K562 (cell line): ENCODE results near the gene SNTG2. TPM values are rescaled to one million over a fixed set of nuclear protein-coding genes. Genes with fewer than 3 reads are reported as not detected.

Experiments used
- BRF1 ChIP-seq: IDR thresholded peaks from 3 replicates; pipeline ENCODE4 v1.6.1; 2011; ENCODE audit warnings: borderline replicate concordance, mild to moderate bottlenecking; ENCODE audit not compliant: insufficient read length; ENCODE audit errors: extremely low read depth
- DDX20 ChIP-seq: fragments of 450-650 bp; IDR thresholded peaks from 2 replicates; pipeline ENCODE4 v1.6.1; 2016; ENCODE audit warnings: missing genetic modification characterization, low read depth, mild to moderate bottlenecking, missing compliant biosample characterization, moderate library complexity
- HINFP ChIP-seq: fragments of 450-650 bp; conservative IDR thresholded peaks from 2 replicates; pipeline ENCODE4 v1.6.1; 2016; ENCODE audit warnings: missing genetic modification characterization, low read depth, mild to moderate bottlenecking, control low read depth, missing compliant biosample characterization
- HMG20A ChIP-seq: fragments of 450-650 bp; formaldehyde crosslinking; conservative IDR thresholded peaks from 2 replicates; pipeline ENCODE4 v1.4.0; 2020; ENCODE audit warnings: mild to moderate bottlenecking, mixed read lengths
- KDM1A ChIP-seq, 2 experiments: fragments of 450-650 bp; IDR thresholded peaks; 2 replicates each; pipeline ENCODE4 v1.6.1; 2016; ENCODE audit warnings: mild to moderate bottlenecking in 2 of 2
- PHF8 ChIP-seq: fragments of 200-600 bp; sonication (generic); IDR thresholded peaks from 2 replicates; pipeline ENCODE4 v1.6.1; 2012; ENCODE audit warnings: mixed run types, mild to moderate bottlenecking, inconsistent platforms, low read length, moderate library complexity, borderline replicate concordance
- PYGO2 ChIP-seq: fragments of 450-650 bp; IDR thresholded peaks from 2 replicates; pipeline ENCODE4 v1.6.1; 2016; ENCODE audit warnings: mild to moderate bottlenecking, missing genetic modification characterization, moderate library complexity, missing compliant biosample characterization
- RERE ChIP-seq: sonication (generic); formaldehyde crosslinking; IDR thresholded peaks from 2 replicates; pipeline ENCODE4 v1.8.0; 2023; ENCODE audit warnings: missing genetic modification reagents, mild to moderate bottlenecking, borderline replicate concordance
- TAL1 ChIP-seq: fragments of 450-650 bp; IDR thresholded peaks from 2 replicates; pipeline ENCODE4 v1.6.1; 2016; ENCODE audit warnings: mild to moderate bottlenecking
- ZNF224 ChIP-seq: sonication (generic); formaldehyde crosslinking; IDR thresholded peaks from 2 replicates; pipeline ENCODE4 v1.8.0; 2022; ENCODE audit warnings: mild to moderate bottlenecking, missing genetic modification reagents
- polyA plus RNA-seq, 8 experiments: library from polyadenylated mRNA; depleted of rRNA in 4 of 8; stranded (reverse) in 5 of 8; unstranded in 3 of 8; fragments of >200 nt; fragmentation: Nextera tagmentation in 2 of 8; fragmentation: Illumina TruSeq in 1 of 8; extraction: Ambion mirVana in 2 of 8; extraction: Trizol in 1 of 8; gene quantifications; 2 replicates each; pipeline versions ENCODE4 v1.2.1 to v1.2.3, GENCODE V29; 2011 to 2014; ENCODE audit warnings: inconsistent platforms in 1 of 8, missing spikeins in 1 of 8
- total RNA-seq, 7 experiments: library from RNA; depleted of rRNA in 6 of 7; stranded (reverse); fragments of >200 nt in 6 of 7; fragmentation: Illumina TruSeq in 2 of 7; extraction: Trizol in 2 of 7; gene quantifications; 2 replicates each; pipeline versions ENCODE4 v1.2.1 to v1.2.3, GENCODE V29; 2011 to 2021; ENCODE audit warnings: low replicate concordance in 1 of 7

The SNTG2 gene
- total and polyA plus RNA-seq, 9 of the 15 experiments (the other 6 are each of a cell fraction or from before 2014, with no cell fraction given): not detected

DNA sequence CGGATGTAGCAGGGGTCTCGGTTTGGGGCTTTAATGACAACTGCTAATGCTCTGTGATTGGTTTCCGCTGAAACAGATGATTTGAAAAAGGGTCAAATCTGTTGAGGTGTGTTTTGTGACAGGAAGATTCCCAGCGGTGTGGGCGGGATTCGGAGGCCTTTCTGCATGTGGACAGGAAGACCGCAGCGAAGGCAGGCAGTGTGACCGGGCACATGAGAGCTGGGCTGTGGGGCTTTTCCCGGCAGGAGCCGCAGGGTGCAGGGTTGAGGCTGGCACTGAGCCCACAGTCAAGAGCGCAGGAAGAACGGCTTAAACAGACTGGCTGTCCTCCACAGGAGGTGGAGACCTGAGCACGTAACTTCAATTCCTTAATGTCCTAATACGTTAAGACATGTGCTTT is 282.6 kb downstream of the SNTG2 start (continued):
- TF ChIP-seq RERE (CRISPR knock-in tag) (no peak), TAL1 (no peak), PYGO2 (tag) (no peak), ZNF224 (CRISPR knock-in tag) (no peak), HINFP (tag) (no peak), PHF8 (no peak), BRF1 (no peak), HMG20A (CRISPR knock-in tag) (no peak), KDM1A (IDR thresholded peaks at IDR 0.05) (no peak), DDX20 (no peak)
